GM10248 (cell line): ENCODE measurements around the gene SLCO3A1.

Experiments
- CTCF ChIA-PET: fragments of 300-600 bp; sonication (Branson Sonifier 250); formaldehyde crosslinking; extraction: SDS; loops from one replicate; lab custom pipeline; 2021; ENCODE audit warnings: antibody characterized with exemption; lab: Yijun Ruan, JAX
- POLR2A ChIA-PET: fragments of 350-650 bp; sonication (Branson Sonifier 250); formaldehyde crosslinking; extraction: SDS; loops from one replicate; lab custom pipeline; 2020; ENCODE audit warnings: antibody characterized with exemption; lab: Yijun Ruan, JAX
- DNase-seq: peaks from one replicate; pipeline ENCODE4 v3.0.0; 2012; ENCODE audit errors: extremely low spot score
- TF ChIP-seq, protein P1 (sequence below): IDR thresholded peaks from 2 replicates; pipeline ENCODE4 v1.5.1; 2012; ENCODE audit warnings: mild to moderate bottlenecking, low read depth; ENCODE audit errors: extremely low read depth, missing control alignments, control extremely low read depth

The SLCO3A1 gene

DNA sequence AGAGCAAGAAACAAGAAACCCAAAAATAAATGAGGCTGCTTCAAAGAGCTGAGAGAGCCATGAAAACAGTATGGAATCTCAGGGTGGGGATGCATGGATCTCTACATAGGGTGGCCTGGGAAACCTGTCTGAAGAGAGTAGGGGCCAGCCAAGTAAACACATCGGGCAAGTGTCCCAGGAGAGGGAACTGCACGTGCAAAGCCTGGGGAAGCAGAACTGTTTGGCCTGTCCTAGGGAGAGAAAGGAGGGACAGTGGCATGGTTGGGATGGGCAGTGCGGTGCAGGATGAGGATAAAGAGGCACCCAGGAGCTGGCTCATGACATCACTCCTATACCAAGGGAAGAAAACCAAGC, 271.1 kb downstream of the SLCO3A1 start:
- no peak for DNase-seq
- TF ChIP-seq, protein P1, sequence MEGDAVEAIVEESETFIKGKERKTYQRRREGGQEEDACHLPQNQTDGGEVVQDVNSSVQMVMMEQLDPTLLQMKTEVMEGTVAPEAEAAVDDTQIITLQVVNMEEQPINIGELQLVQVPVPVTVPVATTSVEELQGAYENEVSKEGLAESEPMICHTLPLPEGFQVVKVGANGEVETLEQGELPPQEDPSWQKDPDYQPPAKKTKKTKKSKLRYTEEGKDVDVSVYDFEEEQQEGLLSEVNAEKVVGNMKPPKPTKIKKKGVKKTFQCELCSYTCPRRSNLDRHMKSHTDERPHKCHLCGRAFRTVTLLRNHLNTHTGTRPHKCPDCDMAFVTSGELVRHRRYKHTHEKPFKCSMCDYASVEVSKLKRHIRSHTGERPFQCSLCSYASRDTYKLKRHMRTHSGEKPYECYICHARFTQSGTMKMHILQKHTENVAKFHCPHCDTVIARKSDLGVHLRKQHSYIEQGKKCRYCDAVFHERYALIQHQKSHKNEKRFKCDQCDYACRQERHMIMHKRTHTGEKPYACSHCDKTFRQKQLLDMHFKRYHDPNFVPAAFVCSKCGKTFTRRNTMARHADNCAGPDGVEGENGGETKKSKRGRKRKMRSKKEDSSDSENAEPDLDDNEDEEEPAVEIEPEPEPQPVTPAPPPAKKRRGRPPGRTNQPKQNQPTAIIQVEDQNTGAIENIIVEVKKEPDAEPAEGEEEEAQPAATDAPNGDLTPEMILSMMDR = no peak
- CTCF ChIA-PET = no interaction called here
- POLR2A ChIA-PET = no interaction called here

DNA sequence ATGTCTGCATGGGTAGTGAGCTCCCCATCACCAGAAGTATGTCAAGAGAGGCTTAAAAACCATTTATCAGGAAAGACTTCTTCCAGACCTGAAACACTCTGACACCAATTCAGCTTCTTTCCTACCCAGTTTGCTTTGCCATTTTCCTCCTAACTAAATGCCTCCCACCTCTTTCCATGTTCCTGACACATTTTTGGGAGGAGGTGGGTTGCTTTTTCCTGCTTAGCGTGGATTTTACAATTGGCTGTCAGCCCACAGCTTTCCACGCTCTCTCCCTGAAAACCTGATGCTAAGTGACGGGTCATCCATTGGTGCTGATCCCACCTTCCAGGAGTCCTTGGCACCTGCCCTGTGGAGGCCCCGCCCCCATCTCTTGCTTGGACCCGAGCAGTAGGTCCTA, 275.3 kb downstream of the SLCO3A1 start:
- POLR2A ChIA-PET = no interaction called here
- TF ChIP-seq, protein P1 = no peak
- CTCF ChIA-PET = interaction anchor here (1.1 kb wide), 1 partner anchor 51 kb away, joined by 3 read pairs; no protein-coding TSS in a partner anchor
- no peak for DNase-seq

DNA sequence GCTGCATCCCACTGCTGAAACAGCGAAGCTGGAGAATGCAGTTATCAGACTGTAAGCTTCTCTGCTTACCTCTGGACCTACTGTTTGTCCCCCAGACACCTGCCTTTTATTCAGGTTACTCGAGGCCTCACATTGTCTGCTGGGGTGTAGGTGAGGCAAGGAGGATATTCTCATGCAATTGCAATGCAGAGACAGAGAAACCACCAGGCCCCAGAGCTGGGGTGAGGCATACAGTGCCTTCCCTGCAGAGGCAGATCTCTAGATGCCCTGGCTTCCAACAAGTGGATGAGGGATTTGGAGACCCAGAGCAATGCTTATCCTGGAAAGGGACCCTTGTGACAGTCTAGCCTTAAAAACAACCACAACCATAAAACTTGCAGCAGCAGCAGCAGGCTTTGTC, 276.7 kb downstream of the SLCO3A1 start:
- ChIA-PET CTCF (no interaction called here), POLR2A (no interaction called here)
- TF ChIP-seq, protein P1 = no peak
- DNase-seq = no peak

DNA sequence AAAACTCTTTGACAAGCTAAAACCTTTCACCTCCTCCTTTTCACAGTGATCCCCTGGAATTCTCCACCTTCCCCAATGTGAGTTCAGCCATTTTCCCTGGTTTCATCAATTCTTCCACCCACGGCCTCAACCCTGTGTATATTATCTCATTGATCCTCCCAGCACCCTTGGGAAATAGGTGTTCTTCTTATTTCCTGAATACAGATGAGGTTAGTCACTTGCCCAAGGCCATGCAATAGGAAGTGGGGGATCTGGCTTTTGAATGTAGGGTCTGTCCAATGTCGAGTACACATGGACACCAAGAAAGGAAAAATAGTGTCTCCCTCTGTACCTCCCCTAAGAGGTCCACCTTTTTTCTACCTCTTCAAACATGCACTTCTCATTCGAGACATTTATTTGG, 277.4 kb downstream of the SLCO3A1 start:
- DNase-seq = no peak
- TF ChIP-seq, protein P1 = no peak
- POLR2A ChIA-PET = no interaction called here
- CTCF ChIA-PET = no interaction called here

DNA sequence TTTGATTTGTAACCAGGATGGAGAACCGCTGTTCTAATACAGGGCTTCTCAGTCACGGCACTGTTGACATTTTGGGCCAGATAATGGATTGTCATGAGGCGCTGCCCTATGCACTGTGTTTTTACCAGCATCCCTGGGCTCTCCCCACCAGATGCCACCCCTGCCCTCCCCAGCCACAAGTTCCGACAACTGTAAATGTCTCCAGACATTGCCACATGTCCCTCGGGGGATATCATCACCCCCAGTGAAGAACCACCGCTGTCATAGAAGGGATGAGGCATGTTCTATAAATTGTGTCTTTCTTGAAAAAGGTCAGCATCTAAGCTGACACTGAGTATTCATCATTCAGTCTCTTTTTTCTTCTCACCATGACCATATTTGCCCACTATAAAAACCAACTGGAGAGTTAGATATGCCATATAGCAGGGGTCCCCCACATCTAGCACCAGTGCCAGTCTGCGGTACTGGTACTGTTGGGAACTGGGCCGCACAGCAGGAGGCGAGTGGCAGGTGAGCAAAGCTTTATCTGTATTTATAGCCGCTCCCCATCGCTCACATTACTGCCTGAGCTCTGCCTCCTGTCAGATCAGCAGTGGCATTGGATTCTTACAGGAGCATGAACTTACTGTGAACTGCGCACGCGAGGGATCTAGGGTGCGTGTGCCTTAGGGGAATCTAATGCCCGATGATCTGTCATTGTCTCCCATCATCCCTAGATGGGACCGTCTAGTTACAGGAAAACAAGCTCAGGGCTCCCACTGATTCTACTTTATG, 279.7 kb downstream of the SLCO3A1 start:
- POLR2A ChIA-PET = no interaction called here
- DNase-seq = no peak
- CTCF ChIA-PET = interaction anchor here (1.3 to 2.3 kb wide), 2 partner anchors 13 to 36 kb away, joined by 4 to 5 read pairs; no protein-coding TSS in a partner anchor
- TF ChIP-seq, protein P1 = no peak

DNA sequence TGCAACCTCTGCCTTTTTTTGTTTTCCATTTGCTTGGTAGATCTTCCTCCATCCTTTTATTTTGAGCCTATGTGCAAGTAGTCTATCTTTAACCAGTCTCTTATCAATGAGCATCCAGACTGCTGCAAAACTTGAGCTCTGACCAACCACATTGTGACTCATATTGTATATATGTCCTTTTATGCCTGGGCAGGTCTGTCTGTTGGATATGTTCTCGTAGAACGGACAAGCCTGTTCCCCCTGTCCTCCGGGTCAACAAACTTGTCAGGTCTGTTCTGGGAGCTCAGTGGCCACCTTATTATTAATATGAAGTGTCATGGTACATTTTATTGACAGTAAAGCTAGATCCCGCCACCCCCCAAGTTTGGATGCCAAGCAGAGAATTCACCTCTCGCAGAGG, 287.3 kb downstream of the SLCO3A1 start:
- ChIA-PET POLR2A (no interaction called here), CTCF (interaction anchor here (0.9 to 1.9 kb wide), 3 partner anchors 9 to 39 kb away, joined by 3 to 5 read pairs (median 3); no protein-coding TSS in a partner anchor)
- TF ChIP-seq, protein P1 = no peak

DNA sequence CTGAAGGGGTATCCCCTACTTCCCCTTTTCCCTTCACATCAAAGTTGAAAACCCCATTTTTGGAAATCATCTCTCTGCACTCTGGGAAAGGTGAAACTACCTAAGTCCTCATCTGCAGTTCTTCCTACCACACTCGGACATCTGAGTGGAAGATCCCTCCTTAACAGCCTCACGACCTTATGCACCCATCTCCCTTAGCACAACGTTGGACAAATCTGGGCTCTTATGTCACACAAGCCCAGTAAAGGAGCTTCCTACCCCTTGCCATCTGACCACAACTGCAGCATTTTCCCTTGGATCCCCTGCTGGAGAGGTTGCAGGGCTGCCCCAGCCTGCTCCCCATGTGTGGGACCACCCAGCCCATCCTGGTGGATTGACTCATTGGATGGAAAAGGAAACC, 288.1 kb downstream of the SLCO3A1 start:
- DNase-seq = no peak
- ChIA-PET POLR2A (no interaction called here), CTCF (interaction anchor here (1.4 to 1.9 kb wide), 3 partner anchors 10 to 93 kb away, joined by 3 to 5 read pairs (median 3); no protein-coding TSS in a partner anchor)
- TF ChIP-seq, protein P1 = no peak

More for the DNA sequence above, 287.3 kb downstream of the SLCO3A1 start:
- no peak for DNase-seq
